Right atrium auricular region (tissue), 2 donors: Measurements from ENCODE around the gene TENM3. TPM values are rescaled to one million over a fixed set of nuclear protein-coding genes. Genes with fewer than 3 reads are reported as not detected.
A peak's percentile ranks its signal among the peaks of the same experiment; 100 is the strongest.

ENCODE experiments used
- DNase-seq: peaks from one replicate; pipeline ENCODE4 v3.0.0-alpha.2; 2019; ENCODE audit warnings: low spot score
- H3K27ac ChIP-seq, 2 donors: fragments of 200-600 bp; sonication (generic); 1 replicate in 1 of 2; 2 replicates in 1 of 2; pipeline ENCODE4 v1.5.1; 2016 to 2019
- H3K27me3 ChIP-seq, 2 donors: fragments of 200-600 bp; sonication (generic); one replicate each; pipeline versions ENCODE4 v1.5.1 to v1.6.0; 2017 to 2019
- H3K36me3 ChIP-seq: fragments of 200-600 bp; sonication (generic); one replicate; pipeline ENCODE4 v1.5.1; 2016
- H3K4me1 ChIP-seq, 2 donors: fragments of 200-600 bp; sonication (generic); one replicate each; pipeline versions ENCODE4 v1.5.1 to v1.6.0; 2017 to 2019
- H3K4me3 ChIP-seq, 2 donors: fragments of 200-600 bp; sonication (generic); 1 replicate in 1 of 2; 2 replicates in 1 of 2; pipeline ENCODE4 v1.5.1; 2017 to 2019; ENCODE audit warnings: mild to moderate bottlenecking in 1 of 2, moderate library complexity in 1 of 2
- H3K9me3 ChIP-seq, 2 donors: fragments of 200-600 bp; sonication (generic); one replicate each; pipeline ENCODE4 v1.5.1; 2019
- CTCF ChIP-seq, 2 donors: fragments of 200-600 bp; sonication (generic); IDR thresholded peaks; one replicate each; pipeline ENCODE4 v1.5.1; 2019; ENCODE audit warnings: antibody characterized with exemption in 2 of 2
- total RNA-seq, 2 donors: library from RNA; depleted of rRNA; stranded (reverse); fragments of >200 nt; gene quantifications; one replicate each; pipeline ENCODE4 v1.1.0, GENCODE V29; 2016

The TENM3 gene
- total RNA-seq, 2 donors from 2014 or later: 10.7 to 15.9 TPM

GRCh38 chr4:182325397-182325796 is 82.2 kb downstream of the TENM3 start:
- no peak for TF ChIP-seq CTCF (IDR thresholded peaks at IDR 0.05)
- H3K9me3 ChIP-seq: no peaks in the 10 kb centered on the region
- H3K4me1 ChIP-seq: no peaks in the 10 kb centered on the region
- H3K27me3 ChIP-seq: no peaks in the 10 kb centered on the region
- no peaks in the 10 kb centered on the region for H3K36me3 ChIP-seq
- H3K4me3 ChIP-seq: peak overlapping the region in 1 of 2 donors; percentile 13
- no peak overlapping the region for H3K27ac ChIP-seq
- no peak for DNase-seq

DNA sequence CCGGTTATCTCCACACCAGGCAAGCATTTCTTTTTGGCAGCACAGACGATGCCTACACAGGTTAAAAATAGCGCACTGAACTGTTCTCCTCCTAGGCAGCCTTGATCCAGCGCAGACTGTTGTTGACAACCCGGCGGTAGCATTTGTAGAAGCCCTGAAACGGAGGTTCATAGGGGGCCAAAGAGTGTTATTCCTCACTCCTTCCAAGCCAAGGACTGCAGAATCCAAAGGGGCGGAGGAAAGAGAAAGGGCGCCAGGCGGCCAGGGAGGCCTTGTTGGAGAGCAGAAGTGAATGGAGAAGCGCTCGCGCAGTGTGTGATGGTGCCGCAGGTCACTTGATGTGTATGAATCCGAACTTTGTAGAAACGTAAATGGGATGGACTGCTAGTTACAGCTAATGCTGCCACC is 82.7 kb downstream of the TENM3 start:
- Histone ChIP-seq H3K27ac (peak overlapping the region; percentile 48 to 61), H3K4me3 (peak overlapping the region in 1 of 2 donors; percentile 13), H3K36me3 (no peaks in the 10 kb centered on the region), H3K9me3 (no peaks in the 10 kb centered on the region), H3K27me3 (no peaks in the 10 kb centered on the region), H3K4me1 (no peaks in the 10 kb centered on the region)
- no peak for DNase-seq
- no peak for TF ChIP-seq CTCF (IDR thresholded peaks at IDR 0.05)

GRCh38 chr4:182328505-182328904 is 85.3 kb downstream of the TENM3 start:
- no peaks in the 10 kb centered on the region for H3K27me3 ChIP-seq
- H3K36me3 ChIP-seq: no peaks in the 10 kb centered on the region
- H3K27ac ChIP-seq: no peak overlapping the region
- H3K4me3 ChIP-seq: no peak overlapping the region
- no peaks in the 10 kb centered on the region for H3K9me3 ChIP-seq
- no peak for TF ChIP-seq CTCF (IDR thresholded peaks at IDR 0.05)
- DNase-seq: no peak
- no peaks in the 10 kb centered on the region for H3K4me1 ChIP-seq

- Histone ChIP-seq H3K9me3 (no peaks in the 10 kb centered on the region), H3K27ac (no peak overlapping the region), H3K36me3 (no peaks in the 10 kb centered on the region), H3K27me3 (no peaks in the 10 kb centered on the region), H3K4me3 (no peak overlapping the region), H3K4me1 (no peaks in the 10 kb centered on the region)
- TF ChIP-seq CTCF (IDR thresholded peaks at IDR 0.05): no peak
- DNase-seq: no peak
Measured at GRCh38 chr4:182337366-182337765, 94.2 kb downstream of the TENM3 start.

GRCh38 chr4:182338063-182338462 is 94.9 kb downstream of the TENM3 start:
- H3K4me3 ChIP-seq: no peak overlapping the region
- no peaks in the 10 kb centered on the region for H3K36me3 ChIP-seq
- no peaks in the 10 kb centered on the region for H3K4me1 ChIP-seq
- no peaks in the 10 kb centered on the region for H3K27me3 ChIP-seq
- no peaks in the 10 kb centered on the region for H3K9me3 ChIP-seq
- DNase-seq: no peak
- H3K27ac ChIP-seq: no peak overlapping the region
- TF ChIP-seq CTCF (IDR thresholded peaks at IDR 0.05): no peak

DNA sequence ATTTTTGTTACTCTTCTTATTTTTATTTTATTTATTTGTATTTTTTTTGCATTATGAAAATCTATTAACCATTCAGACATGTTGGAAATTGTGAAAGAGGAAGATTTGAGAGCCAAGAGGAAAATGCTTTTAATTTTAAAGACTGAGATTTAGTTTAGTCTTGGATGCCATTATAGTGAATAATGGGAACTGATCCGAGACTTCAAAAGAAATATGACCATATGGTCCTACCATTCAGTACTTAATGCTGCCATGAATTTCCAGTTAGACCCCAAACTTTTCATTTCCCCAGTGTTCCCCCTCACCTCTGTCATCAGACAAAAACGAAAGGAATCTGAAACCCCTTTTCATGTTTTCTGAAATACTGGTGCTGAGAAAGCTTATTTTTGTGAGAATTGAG is 95.5 kb downstream of the TENM3 start:
- H3K4me3 ChIP-seq: no peak overlapping the region
- no peaks in the 10 kb centered on the region for H3K4me1 ChIP-seq
- H3K9me3 ChIP-seq: no peaks in the 10 kb centered on the region
- no peak for TF ChIP-seq CTCF (IDR thresholded peaks at IDR 0.05)
- no peaks in the 10 kb centered on the region for H3K27me3 ChIP-seq
- H3K27ac ChIP-seq: no peak overlapping the region
- DNase-seq: no peak
- H3K36me3 ChIP-seq: no peaks in the 10 kb centered on the region
